GM21390 (cell line): ENCODE measurements around the gene C11orf54.
A peak's percentile ranks its signal among the peaks of the same experiment; 100 is the strongest.
"Not testable (repeated sequence)": the region's sequence is repeated elsewhere in the genome, so short reads cannot be mapped to it uniquely, and the experiment has no call there.

Source experiments
- ATAC-seq: cut with Tn5 transposase; IDR thresholded peaks from one replicate; pipeline ENCODE4 v1.9.1; 2021; ENCODE audit not compliant: unreplicated experiment

C11orf54 gene

GRCh38 chr11:93765551-93765950, 24.1 kb downstream of the C11orf54 start:
- no peak for ATAC-seq

GRCh38 chr11:93766504-93766903, 25.0 kb downstream of the C11orf54 start:
- ATAC-seq, result no peak

GRCh38 chr11:93767018-93767417, 25.5 kb downstream of the C11orf54 start:
- no peak for ATAC-seq

GRCh38 chr11:93770160-93770559, 28.7 kb downstream of the C11orf54 start:
- no peak for ATAC-seq

- no peak for ATAC-seq
Measured at GRCh38 chr11:93772123-93772522, 30.7 kb downstream of the C11orf54 start.

DNA sequence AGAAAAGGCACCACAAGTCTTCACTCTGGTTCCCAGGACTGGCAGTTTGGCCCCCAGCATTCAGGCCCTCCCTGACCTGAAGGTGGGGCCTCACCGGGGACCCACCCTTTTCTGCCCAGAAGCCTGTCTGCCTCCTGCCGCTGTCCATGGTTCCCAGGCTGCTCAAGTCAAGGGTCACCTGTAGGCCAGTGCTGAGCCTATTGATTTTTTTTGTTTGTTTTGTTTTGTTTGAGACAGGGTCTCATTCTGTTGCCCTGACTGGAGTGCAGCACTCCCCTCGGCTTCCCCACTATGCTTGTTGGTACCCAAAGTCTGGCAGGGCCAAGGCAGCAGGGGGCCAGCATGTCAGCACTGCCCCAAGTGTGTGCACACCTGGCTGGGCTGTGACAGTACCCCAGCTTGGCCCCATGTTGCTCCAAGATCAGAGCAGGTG, 31.6 kb downstream of the C11orf54 start:
- no peak for ATAC-seq

DNA sequence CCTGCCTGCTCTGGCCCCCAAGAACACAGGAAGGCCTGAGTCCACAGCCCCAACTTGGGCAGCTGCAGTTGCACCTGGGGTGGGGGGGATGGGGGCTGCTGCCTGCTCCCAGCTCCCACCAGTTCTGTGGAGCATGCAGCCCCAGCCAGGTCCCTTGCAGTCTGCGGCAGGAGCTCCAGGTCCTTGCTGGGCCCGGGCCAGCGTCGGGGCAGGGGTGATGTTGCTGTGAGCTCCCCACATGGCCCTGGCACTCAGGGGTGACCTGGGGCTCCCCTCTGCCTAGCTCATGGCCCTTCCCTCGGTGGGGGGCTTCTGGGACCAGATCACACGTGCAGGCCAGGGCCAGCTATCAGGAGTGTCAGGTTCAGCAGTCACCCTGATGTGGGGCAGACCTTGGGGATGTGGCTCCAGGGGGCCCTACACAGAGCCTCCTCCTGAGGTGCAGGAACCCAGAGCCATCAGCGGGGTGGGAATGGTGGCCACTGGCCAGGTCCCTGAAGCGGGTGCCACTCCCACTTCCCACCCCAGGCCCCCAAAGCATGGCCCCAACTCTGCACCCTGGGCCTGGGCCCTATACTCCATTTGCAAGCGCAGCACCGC, 32.2 kb downstream of the C11orf54 start:
- no peak for ATAC-seq

DNA sequence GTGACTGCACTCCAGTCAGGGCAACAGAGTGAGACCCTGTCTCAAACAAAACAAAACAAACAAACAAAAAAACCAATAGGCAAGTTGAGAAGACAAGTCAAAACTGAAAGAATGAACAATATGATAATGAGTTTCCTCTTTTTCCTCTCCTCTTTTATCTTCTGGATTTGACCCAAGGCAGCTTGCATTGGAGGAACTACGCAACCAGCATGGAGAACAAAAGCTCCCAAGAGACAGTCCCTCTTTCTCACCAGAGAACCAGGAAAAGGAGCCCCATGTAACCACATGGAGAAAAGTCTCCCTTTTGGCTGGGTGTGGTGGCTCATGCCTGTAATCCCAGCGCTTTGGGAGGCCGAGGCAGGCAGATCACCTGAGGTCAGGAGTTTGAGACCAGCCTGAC, 33.1 kb downstream of the C11orf54 start:
- not testable (repeated sequence) for ATAC-seq

DNA sequence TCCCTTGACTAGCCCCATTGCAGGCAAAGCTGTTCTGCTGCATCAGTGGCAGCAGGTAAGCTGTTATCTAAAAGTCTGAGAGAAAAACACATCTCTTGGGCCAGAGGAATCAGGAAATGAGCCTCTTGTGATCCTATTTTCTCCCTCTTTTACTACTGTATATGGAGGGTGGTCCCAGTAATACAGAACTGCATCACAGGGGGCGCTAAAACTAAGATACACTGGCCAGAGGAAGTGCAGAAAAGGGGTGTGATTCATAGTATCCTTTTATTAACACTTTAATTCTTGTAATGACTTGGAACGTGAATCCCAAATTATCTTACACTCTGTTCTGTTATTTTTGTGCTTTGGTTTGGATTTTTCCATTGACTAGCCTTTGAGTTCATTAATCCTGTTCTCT, 33.8 kb downstream of the C11orf54 start:
- no peak for ATAC-seq

- no peak for ATAC-seq
Measured at GRCh38 chr11:93783362-93783761, 41.9 kb downstream of the C11orf54 start.

DNA sequence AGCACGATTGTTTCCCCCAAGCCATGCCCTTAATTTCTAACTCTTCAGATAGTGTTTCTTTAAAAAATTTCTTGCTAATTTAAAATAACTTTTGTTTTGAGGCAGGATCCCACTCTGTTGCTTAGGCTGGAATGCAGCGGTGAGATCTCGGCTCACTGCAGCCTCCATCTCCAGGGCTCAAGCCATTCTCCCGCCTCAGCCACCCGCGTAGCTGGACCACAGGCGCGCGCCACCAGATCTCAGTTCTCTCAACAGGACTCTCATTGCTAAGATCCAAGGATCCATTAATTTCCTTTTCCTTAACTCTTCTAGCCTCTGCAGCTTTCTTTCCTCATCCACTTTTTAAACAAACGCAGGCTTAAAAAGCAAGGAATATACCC, 42.3 kb downstream of the C11orf54 start:
- peak; percentile 54 for ATAC-seq

DNA sequence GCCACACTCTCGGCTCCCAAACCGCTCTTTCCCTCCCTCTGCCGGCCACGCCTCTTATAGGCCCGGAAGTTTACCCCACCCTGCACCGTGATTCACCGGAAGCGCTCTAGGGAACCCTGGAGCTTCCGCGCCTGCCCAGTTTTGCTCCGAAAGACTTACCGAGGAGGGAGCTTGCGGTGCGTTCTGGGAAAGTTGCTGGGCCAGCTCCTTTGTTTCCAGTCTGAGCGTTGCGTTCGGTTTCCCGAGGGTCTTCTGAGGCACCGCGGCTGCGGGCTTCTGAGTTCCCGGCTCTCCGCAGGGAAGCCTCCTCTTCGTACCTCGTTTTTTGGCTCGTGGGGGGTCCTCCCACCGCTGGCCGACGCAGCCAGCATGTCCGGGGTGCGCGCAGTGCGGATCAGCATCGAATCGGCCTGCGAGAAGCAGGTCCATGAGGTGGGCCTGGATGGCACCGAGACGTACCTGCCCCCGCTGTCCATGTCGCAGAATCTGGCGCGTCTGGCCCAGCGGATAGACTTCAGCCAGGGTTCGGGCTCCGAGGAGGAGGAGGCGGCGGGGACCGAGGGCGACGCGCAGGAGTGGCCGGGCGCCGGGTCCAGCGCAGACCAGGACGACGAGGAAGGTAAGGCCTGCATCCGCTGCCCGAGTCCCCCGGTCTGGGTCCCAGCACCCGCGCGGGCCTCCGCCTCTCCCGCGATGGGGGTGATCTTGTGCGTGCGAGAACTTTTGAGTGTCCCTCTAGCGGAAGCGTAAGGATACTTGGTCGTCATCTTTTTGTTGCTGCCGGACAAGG, 42.9 kb downstream of the C11orf54 start, which contains the start of gene MED17:
TSS of gene MED17 (plus strand) at position 138 of the 790 bp plus-strand sequence. CDS start at position 370, 232 bp downstream.
- peak; percentile 96 for ATAC-seq

DNA sequence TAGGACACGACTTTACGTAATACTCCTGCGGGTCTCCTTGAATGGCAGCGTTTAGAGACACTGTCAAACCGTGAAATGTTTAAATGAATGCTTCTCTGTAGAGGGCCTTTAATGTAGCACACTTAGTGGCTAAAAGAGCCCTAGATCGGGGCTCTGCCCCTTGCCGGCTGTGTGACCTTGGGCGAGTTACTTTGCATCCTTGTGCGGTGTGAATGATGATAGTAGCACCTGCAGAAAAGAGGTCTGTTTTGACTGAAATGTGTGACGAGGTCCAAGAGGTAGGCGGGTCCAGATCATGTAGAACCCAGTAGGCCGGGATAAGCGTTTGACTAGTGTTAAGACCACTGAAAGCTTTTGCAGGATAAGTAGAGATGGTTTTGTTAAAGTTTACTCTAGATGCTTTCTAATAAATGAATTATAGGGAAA, 43.5 kb downstream of the C11orf54 start:
- peak; percentile 30 for ATAC-seq

DNA sequence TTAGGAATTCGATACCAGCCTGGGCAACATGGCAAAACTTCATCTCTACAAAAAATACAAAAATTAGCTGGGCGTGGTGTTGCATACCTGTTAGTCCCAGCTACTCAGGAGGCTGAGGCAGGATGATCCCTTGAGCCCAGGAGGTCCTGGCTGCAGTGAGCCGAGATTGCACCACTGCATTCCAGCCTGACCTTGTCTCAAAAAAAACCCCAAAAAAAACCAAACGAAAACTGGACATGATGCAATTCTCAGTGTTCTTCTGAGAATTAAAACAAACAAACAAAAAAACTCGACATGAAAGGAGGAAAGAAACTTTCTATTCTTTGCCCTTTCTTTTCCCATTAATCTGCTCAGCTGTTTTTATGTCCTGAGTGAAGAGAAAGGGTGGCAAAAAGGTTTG, 50.0 kb downstream of the C11orf54 start:
- no peak for ATAC-seq

- ATAC-seq, result no peak
Measured at GRCh38 chr11:93796441-93797231, 55.2 kb downstream of the C11orf54 start.

DNA sequence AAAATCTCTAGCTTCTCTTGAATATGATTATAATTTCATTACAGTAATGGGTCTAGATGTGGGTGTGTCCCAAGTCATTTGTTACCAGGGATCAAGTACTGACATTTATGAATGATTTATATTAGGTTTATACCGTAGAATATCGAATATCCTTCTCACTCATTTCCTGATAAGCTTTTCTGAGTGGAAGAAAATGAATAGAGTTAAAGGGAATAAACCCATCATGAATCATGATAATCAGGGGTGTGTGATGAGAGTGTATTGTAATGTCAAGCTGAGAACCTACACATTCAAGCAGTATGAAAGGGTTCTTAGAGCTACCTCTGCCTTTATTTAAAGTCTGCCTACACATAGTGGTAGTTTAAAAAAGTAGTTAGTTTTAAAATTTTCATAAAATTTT, 59.9 kb downstream of the C11orf54 start:
- ATAC-seq, result no peak

DNA sequence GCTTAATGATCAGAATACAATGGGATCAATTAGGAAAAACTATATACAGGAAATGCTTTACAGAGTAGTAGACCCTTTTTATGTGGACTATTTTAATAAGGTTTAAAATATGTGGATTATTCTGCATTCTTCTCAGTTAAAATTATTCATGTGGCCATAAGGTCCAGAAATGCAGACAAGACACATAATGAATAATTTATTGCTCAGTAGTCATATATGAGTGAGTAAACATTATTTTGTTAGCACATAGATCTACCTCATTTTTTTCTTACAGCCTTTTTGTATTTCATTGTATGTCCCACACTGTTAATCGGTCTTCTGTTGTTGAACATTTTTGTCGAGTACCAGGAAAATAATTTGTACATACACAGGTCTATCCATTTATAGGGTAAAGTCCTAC, 63.4 kb downstream of the C11orf54 start:
- no peak for ATAC-seq

GRCh38 chr11:93807980-93808379, 66.5 kb downstream of the C11orf54 start:
- no peak for ATAC-seq

- ATAC-seq, result no peak
Measured at GRCh38 chr11:93813974-93814373, 72.5 kb downstream of the C11orf54 start.
